ENCODE data around the gene HNRNPU. TPM values are rescaled to one million over a fixed set of nuclear protein-coding genes. Genes with fewer than 3 reads are reported as not detected.

Gene HNRNPU
- total RNA-seq, 1 donor from 2014 or later = 128 TPM

GRCh38 chr1:244802556-244803239, 61.6 kb downstream of the HNRNPU start:
- no peak for TF ChIP-seq CTCF (IDR thresholded peaks at IDR 0.05)
- Histone ChIP-seq H3K4me3 (no peak overlapping the region), H3K36me3 (no peaks in the 10 kb centered on the region), H3K27ac (no peak overlapping the region), H3K4me1 (no peaks in the 10 kb centered on the region), H3K9me3 (no peaks in the 10 kb centered on the region), H3K27me3 (no peaks in the 10 kb centered on the region)
- intact Hi-C loops (cut with DNase I) = loop anchor here (2.0 kb wide), 1 partner anchor 240 kb away; no protein-coding TSS in a partner anchor
- DNase-seq (ENCODE audit: low spot score in 2 of 2) = peak in 1 of 2 donors; percentile 12

DNA sequence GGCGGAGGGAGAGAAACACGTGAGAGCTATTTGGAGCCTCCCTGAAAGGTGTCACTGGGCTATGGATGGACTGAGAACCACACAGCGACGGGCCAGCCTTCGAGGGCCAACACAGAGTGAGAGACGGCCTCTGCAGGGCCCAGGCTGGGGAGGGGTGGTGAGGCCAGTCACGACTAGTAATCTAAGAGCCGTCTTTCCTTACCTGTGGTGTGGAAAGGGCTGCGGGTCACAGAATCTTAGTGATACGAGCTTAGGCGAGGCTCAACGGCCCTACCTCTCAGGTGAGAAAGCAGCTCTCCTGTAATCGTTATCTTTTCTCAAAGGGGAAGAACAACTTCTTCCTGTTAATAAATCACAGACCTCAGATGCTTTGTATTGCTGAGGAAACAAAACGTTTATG, 62.3 kb downstream of the HNRNPU start:
- H3K27me3 ChIP-seq = no peaks in the 10 kb centered on the region
- TF ChIP-seq CTCF (IDR thresholded peaks at IDR 0.05) = no peak
- no peaks in the 10 kb centered on the region for H3K9me3 ChIP-seq
- no peaks in the 10 kb centered on the region for H3K4me1 ChIP-seq
- H3K36me3 ChIP-seq = no peaks in the 10 kb centered on the region
- no peak overlapping the region for H3K27ac ChIP-seq
- DNase-seq (ENCODE audit: low spot score in 2 of 2) = peak in 1 of 2 donors; percentile 28
- intact Hi-C loops (cut with DNase I) = loop anchor here (2.0 kb wide), 1 partner anchor 241 kb away; no protein-coding TSS in a partner anchor
- no peak overlapping the region for H3K4me3 ChIP-seq

GRCh38 chr1:244801246-244801645, 63.1 kb downstream of the HNRNPU start:
- peak; percentile 29 to 42 (median 31) for TF ChIP-seq CTCF (IDR thresholded peaks at IDR 0.05)
- H3K27me3 ChIP-seq = no peaks in the 10 kb centered on the region
- no peak overlapping the region for H3K4me3 ChIP-seq
- H3K36me3 ChIP-seq = no peaks in the 10 kb centered on the region
- intact Hi-C loops (cut with DNase I) = no loop called here
- no peak overlapping the region for H3K27ac ChIP-seq
- no peaks in the 10 kb centered on the region for H3K4me1 ChIP-seq
- peak in 1 of 2 donors; percentile 55 for DNase-seq (ENCODE audit: low spot score in 2 of 2)
- no peaks in the 10 kb centered on the region for H3K9me3 ChIP-seq

DNA sequence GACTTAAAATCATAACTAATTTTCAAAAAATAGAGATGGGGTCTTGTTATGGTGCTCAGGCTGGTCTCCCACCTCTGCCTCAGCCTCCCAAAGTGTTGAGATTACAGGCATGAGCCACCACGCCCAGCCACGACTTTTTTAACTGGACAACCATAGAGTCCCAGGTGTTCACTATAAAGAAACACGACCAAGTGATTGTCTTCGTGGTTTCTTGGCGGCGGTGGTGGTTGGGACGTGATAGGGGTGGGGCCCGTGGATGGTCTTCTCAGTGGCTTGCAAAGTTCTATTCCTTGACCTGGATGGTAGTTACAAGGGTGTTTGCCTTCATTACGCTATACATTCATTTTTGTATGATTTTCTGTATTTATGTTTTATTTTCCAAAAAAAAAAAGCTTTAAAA, 63.5 kb downstream of the HNRNPU start:
- Histone ChIP-seq H3K4me3 (no peak overlapping the region), H3K9me3 (no peaks in the 10 kb centered on the region), H3K36me3 (no peaks in the 10 kb centered on the region), H3K27ac (no peak overlapping the region), H3K4me1 (no peaks in the 10 kb centered on the region), H3K27me3 (no peaks in the 10 kb centered on the region)
- peak in 1 of 2 donors; percentile 50 for DNase-seq (ENCODE audit: low spot score in 2 of 2)
- intact Hi-C loops (cut with DNase I) = no loop called here
- TF ChIP-seq CTCF (IDR thresholded peaks at IDR 0.05) = no peak

Other genes starting within 250 kb of the HNRNPU start
- 24.2 TPM for gene DESI2, start 211.4 kb downstream of the HNRNPU start, total RNA-seq
- gene COX20, start 28.9 kb downstream of the HNRNPU start, total RNA-seq = 8.2 TPM